ENCODE data around the gene PTPN3. TPM values are rescaled to one million over a fixed set of nuclear protein-coding genes. Genes with fewer than 3 reads are reported as not detected.
A peak's percentile ranks its signal among the peaks of the same experiment; 100 is the strongest.
"Not testable (repeated sequence)": the region's sequence is repeated elsewhere in the genome, so short reads cannot be mapped to it uniquely, and the experiment has no call there.

The PTPN3 gene
- total RNA-seq, 2 donors from 2014 or later: 13.2 to 19.5 TPM

DNA sequence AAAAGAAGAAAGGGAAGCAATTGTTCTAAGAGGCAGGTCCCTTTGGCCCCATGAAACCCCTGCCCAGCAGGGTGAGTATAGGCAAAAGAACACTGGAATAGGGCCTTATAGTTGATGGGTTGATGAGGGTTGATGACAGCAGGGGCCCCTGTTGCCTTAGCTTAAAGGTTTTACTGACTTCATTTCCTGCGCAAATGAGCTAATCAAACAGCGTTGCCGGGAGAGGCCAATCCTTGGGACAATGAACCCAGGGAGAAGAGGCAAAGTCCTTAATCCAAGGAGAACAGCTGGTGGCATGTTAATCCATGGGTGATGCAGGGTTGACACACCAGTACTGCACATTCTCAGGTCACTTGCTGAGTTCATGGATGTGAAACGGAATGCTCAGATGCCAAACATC is 155.2 kb downstream of the PTPN3 start:
- Histone ChIP-seq H3K4me3 (no peak overlapping the region), H3K9me3 (no peaks in the 10 kb centered on the region), H3K4me1 (peaks cover 15% of the 10 kb centered on the region), H3K36me3 (replicated peaks in 1 of 2; ENCODE audit: insufficient read depth in 1 of 2, low read depth in 2 of 2) (no peaks in the 10 kb centered on the region), H3K27me3 (no peaks in the 10 kb centered on the region), H3K27ac (no peak overlapping the region)
- TF ChIP-seq, protein P1, sequence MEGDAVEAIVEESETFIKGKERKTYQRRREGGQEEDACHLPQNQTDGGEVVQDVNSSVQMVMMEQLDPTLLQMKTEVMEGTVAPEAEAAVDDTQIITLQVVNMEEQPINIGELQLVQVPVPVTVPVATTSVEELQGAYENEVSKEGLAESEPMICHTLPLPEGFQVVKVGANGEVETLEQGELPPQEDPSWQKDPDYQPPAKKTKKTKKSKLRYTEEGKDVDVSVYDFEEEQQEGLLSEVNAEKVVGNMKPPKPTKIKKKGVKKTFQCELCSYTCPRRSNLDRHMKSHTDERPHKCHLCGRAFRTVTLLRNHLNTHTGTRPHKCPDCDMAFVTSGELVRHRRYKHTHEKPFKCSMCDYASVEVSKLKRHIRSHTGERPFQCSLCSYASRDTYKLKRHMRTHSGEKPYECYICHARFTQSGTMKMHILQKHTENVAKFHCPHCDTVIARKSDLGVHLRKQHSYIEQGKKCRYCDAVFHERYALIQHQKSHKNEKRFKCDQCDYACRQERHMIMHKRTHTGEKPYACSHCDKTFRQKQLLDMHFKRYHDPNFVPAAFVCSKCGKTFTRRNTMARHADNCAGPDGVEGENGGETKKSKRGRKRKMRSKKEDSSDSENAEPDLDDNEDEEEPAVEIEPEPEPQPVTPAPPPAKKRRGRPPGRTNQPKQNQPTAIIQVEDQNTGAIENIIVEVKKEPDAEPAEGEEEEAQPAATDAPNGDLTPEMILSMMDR (IDR thresholded peaks at IDR 0.05): no peak
- TF ChIP-seq POLR2A (IDR thresholded peaks at IDR 0.05): no peak
- no peak for DNase-seq
- 88 to 89% methylated on average over 4 of the region's 4 CpGs for WGBS, 2 donors
- intact Hi-C loops (cut with DNase I): no loop called here
- no peak for ATAC-seq

DNA sequence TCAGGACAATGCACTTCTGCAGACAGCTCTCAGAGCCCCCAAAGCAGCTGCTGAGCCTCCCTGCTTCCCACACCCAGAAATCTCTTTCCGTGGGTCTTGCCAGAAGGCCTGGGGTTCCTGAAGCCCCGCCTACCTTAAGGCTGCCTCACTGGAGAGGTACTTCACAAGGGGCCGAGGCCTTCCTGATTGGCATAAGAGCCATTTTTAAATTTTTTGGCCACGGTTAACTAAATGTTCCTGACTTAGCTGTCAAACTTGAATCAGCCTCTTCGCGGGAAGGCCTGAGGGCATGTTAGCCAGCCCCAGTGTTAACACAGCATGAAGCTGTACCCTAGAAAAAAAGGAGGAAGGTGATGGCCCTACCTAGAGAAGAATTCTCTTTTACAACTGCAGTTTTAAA is 156.5 kb downstream of the PTPN3 start:
- Histone ChIP-seq H3K4me1 (peaks cover 15% of the 10 kb centered on the region), H3K9me3 (no peaks in the 10 kb centered on the region), H3K27ac (no peak overlapping the region), H3K4me3 (no peak overlapping the region), H3K36me3 (replicated peaks in 1 of 2; ENCODE audit: insufficient read depth in 1 of 2, low read depth in 2 of 2) (no peaks in the 10 kb centered on the region), H3K27me3 (no peaks in the 10 kb centered on the region)
- intact Hi-C loops (cut with DNase I): no loop called here
- DNase-seq (no peak), ATAC-seq (no peak)
- TF ChIP-seq, protein P1 (IDR thresholded peaks at IDR 0.05): no peak
- TF ChIP-seq POLR2A (IDR thresholded peaks at IDR 0.05): no peak
- WGBS, 2 donors: 49 to 51% methylated on average over 6 of the region's 6 CpGs

DNA sequence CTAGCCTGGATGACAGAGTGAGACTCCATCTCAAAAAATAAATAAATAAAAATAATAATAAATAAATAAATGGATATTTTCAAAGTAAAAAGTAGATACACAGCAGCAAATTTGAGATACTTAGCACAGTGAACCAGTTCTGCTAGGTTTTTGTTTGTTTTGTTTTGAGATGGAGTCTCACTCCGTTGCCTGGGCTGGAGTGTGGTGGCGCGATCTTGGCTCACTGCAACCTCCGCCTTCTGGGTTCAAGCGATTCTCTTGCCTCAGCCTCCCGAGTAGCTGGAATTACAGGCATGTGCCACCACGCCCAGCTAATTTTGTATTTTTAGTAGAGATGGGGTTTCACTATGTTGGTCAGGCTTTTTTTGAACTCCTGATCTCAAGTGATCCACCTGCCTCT is 157.1 kb downstream of the PTPN3 start:
- 74 to 84% methylated on average over 7 of the region's 7 CpGs for WGBS, 2 donors
- H3K36me3 ChIP-seq (replicated peaks in 1 of 2; ENCODE audit: insufficient read depth in 1 of 2, low read depth in 2 of 2); H3K27ac ChIP-seq; ATAC-seq; H3K9me3 ChIP-seq; intact Hi-C loops (cut with DNase I); DNase-seq; H3K4me3 ChIP-seq; H3K27me3 ChIP-seq: not testable (repeated sequence)
- H3K4me1 ChIP-seq: peaks cover 12% of the 10 kb centered on the region

DNA sequence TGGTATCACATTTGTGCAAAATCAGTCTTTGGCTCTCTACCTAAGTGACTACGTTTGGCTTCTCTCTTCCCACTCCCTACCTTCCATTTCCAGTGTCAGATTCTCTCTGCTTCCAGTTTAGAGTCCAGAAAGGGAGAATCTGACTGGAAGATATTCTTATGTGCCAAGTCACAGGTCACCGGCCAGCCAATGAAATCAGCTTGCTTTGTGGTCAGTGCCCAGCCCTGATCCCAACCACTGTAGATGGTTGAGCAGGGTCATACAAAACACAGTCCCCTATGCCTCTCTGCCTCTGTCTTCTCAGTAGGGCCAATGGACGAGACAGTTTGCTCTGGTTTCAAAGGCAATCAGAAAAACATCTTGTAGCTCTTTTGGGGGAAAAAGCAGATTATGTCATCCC is 161.7 kb downstream of the PTPN3 start:
- H3K36me3 ChIP-seq (replicated peaks in 1 of 2; ENCODE audit: insufficient read depth in 1 of 2, low read depth in 2 of 2): no peaks in the 10 kb centered on the region
- 88 to 92% methylated on average over 3 of the region's 3 CpGs for WGBS, 2 donors
- no peak overlapping the region for H3K4me3 ChIP-seq
- no peaks in the 10 kb centered on the region for H3K27me3 ChIP-seq
- intact Hi-C loops (cut with DNase I): no loop called here
- DNase-seq (peak in 1 of 4 donors; percentile 2), ATAC-seq (no peak)
- peaks cover 19% of the 10 kb centered on the region for H3K4me1 ChIP-seq
- TF ChIP-seq, protein P1 (IDR thresholded peaks at IDR 0.05): no peak
- no peak for TF ChIP-seq POLR2A (IDR thresholded peaks at IDR 0.05)
- H3K27ac ChIP-seq: no peak overlapping the region
- no peaks in the 10 kb centered on the region for H3K9me3 ChIP-seq

DNA sequence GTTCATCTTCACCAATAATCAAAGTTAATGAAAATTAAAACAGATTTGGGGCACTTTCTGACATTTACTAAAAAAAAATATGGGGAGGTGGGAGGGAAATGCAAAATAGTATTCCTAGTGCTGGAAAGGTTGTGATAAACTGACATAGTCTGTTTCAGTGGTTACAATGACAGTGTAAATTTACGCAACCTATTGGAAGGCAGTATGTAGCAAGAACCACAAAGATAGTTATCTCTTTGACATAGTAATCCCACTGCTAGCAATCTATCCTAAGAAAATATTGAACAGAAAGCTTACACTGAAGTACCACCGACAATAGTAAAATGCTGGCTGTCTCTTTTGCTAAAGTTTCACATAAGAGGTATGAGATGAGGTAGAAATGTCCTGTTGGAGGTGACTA is 162.2 kb downstream of the PTPN3 start:
- Histone ChIP-seq H3K27me3 (no peaks in the 10 kb centered on the region), H3K27ac (no peak overlapping the region), H3K4me1 (peaks cover 23% of the 10 kb centered on the region), H3K36me3 (replicated peaks in 1 of 2; ENCODE audit: insufficient read depth in 1 of 2, low read depth in 2 of 2) (no peaks in the 10 kb centered on the region), H3K4me3 (no peak overlapping the region), H3K9me3 (no peaks in the 10 kb centered on the region)
- no peak for DNase-seq
- intact Hi-C loops (cut with DNase I): no loop called here
- ATAC-seq: no peak
- 75 to 79% methylated on average over 2 of the region's 2 CpGs for WGBS, 2 donors
- no peak for TF ChIP-seq POLR2A (IDR thresholded peaks at IDR 0.05)
- TF ChIP-seq, protein P1 (IDR thresholded peaks at IDR 0.05): no peak
